Medulla oblongata (tissue), 1 donor: ENCODE measurements around the gene FAAP100.
A peak's percentile ranks its signal among the peaks of the same experiment; 100 is the strongest.

Source experiments
- DNase-seq: peaks from one replicate; pipeline ENCODE4 v3.0.0-alpha.2; 2015; ENCODE audit errors: extremely low spot score

FAAP100 gene

DNA sequence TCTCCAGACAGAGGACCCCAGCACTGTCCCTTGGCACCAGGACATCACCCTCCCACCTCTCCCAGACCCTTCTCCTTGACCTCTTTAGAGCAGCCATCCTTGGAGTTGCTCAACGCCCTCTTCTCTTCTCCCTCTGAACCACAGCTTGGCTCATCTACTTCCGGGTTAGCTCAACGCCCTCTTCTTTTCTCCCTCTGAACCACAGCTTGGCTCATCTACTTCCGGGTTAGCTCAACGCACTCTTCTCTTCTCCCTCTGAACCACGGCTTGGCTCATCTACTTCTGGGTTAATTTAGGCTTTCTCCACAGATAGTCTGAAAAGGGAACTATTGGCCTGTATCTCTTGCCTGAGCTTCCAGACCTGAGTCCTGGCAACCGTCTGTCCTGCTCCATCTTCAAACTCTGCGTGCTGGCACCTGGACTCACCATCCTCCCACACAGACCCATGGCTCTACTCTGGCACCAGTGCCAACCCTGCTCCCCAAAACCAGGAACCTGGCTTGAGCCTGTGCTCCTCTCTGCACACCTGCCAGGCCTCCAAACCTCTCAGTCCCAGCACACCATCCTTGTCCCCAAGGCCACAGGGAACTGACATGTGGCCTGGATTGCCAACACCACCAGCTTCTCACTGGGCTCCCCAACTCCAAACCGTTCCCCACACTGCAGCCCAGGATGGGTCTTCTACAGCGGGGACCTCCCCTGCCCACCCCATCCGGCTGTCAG, 25.3 kb upstream of the FAAP100 start:
- DNase-seq = no peak

- DNase-seq = no peak
These were observed 24.6 kb upstream of the FAAP100 start for GRCh38 chr17:81576621-81577277.

GRCh38 chr17:81575836-81576235, 23.7 kb upstream of the FAAP100 start:
- DNase-seq = no peak

- no peak for DNase-seq
These were observed 22.4 kb upstream of the FAAP100 start for GRCh38 chr17:81574643-81574956.

GRCh38 chr17:81573794-81574642, 21.9 kb upstream of the FAAP100 start:
- no peak for DNase-seq

DNA sequence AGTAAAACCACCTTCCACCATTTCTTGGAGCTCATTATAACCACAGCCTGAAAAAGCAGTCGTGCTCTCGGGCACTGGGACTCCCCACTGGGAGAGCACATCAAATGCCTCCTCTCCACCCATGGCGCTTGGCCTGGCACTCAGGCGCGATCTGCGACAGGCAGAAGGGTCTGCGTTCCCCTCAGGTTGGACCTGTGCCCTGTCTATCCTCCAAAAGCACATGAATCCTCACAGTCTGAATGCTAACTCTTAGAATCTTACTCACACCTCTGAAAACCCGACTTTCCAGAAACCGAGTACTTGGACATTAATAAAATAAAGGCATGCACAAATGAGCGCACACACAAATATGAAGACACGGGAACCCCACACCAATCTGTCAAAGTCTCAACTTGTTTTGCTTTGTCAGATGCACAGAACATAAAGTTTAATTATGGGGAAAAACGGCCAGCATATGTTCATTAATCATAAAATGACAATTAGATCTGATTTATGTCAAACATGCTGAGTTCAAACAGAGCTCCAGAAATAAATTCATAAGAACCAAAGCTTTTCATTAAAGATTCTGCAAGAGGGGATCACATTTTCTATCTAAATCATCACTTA, 20.5 kb upstream of the FAAP100 start:
- no peak for DNase-seq

GRCh38 chr17:81570964-81571363, 18.8 kb upstream of the FAAP100 start:
- DNase-seq = no peak

GRCh38 chr17:81569986-81570514, 17.9 kb upstream of the FAAP100 start:
- no peak for DNase-seq

GRCh38 chr17:81568416-81568815, 16.3 kb upstream of the FAAP100 start:
- DNase-seq = no peak

- no peak for DNase-seq
These were observed 15.0 kb upstream of the FAAP100 start for GRCh38 chr17:81567191-81567590.

- peak; percentile 66 for DNase-seq
These were observed 14.4 kb upstream of the FAAP100 start for GRCh38 chr17:81566461-81567126.

DNA sequence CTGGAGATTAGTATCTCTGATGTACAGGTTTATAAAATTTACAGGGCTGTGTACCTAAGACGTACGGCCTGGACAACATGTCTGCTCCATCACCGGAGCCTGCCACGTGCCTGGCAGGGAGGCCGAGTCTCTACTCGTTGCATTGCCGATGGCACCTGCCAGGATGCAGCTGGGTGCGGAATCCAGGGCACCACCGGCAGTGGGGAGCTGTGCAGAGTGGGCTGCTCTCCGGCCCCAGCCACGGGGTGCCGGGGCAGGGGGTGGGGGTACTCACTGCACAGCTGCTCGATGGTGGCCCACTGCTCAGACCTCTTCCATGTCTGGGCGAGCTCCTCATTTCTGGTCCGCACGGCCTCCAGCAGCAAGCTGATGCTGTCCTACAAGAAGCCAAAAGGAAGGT, 13.1 kb upstream of the FAAP100 start:
- DNase-seq = no peak

GRCh38 chr17:81564778-81565177, 12.6 kb upstream of the FAAP100 start:
- DNase-seq = no peak

DNA sequence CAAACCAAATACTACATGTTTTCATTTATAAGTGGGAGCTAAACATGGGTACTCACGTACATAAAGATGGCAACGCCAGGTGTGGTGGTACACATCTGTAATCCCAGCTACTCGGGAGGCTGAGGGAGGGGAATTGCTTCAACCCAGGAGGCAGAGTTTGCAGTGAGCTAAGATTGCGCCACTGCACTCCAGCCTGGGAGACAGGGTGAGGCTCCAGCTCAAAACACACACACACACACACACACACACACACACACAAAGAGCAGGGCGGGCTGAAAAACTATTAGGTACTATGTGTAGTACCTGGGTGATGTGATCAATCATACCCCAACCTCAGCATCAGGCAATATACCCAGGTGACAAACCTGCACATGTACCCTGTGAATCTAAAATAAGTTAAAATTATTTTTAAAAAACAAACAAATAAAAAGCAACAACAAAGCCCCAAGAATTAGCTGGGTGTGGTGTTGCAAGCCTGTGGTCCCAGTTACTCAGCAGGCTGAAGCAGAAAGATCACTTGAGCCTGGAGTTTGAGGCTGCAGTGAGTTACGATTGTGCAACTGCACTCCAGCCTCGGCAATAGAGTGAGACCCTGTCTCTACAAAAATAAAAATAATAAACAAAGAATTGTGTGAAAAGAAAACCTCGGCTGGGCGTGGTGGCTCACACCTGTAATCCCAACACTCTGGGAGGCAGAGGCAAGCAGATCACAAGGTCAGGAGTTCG, 11.9 kb upstream of the FAAP100 start:
- no peak for DNase-seq

DNA sequence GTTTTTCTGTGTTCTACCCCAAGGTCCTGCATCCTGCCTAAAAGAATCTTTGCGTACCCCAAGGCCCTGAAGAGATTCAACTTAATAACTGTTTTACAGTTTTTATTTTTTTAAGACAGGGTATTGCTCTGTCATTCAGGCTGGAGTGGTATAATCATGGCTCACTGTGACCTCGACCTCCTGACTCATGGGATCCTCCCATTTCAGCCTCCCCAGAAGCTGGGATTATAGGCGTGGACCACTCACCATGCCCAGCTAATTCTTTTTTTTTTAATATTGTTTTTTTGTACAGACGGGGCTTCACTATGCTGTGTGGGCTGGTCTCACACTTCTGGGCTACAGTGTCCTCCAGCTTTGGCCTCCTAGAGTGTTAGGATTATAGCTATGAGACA, 9.3 kb upstream of the FAAP100 start:
- DNase-seq = no peak

- DNase-seq = no peak
These were observed 7.0 kb upstream of the FAAP100 start for GRCh38 chr17:81558941-81559806.

DNA sequence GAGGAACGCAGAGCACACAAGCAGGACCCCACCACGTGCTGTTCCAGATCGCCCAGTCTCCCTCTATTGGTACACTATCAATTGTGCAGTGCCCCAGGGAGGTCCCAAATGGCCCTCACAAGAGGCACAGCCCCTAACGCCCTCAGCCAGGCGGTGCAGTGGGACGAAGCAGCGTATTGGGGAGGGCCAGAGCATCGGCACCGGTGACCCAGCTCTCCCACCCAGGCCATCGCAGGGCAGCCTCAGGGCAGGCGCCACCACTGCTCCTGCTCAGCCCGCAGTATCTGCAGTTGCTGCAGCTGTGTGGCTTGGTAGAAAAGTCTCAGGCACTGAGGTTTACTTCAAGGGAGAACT, 5.9 kb upstream of the FAAP100 start:
- DNase-seq = no peak

GRCh38 chr17:81557276-81558114, 5.3 kb upstream of the FAAP100 start:
- DNase-seq = no peak

GRCh38 chr17:81556863-81557262, 4.7 kb upstream of the FAAP100 start:
- DNase-seq = no peak
